ENCODE measurements around the gene STX1A.

STX1A gene

DNA sequence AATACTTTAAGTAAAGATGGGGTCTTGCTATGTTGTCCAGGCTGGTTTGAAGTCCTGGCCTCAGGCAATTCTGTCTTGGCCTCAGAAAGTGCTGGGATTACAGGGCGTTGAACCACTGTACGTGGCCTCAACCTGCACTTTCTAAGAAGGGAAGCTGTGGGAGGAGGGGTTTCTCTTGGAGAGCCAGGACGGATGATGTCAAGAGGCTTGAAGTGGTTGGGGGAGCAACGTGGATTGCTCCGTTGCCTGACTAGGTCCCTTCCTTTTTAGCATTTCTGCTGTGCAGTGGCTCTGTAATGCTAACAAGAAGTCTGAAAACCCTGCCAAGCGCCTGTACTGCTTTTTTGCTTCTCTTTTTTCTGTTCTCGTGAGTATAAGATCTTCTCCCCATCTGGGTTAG, 28.8 kb downstream of the STX1A start (continued):
- no peak for TF ChIP-seq ZNF138 (tag by site-specific recombination; IDR thresholded peaks at IDR 0.05; ENCODE audit: borderline replicate concordance)
- TF ChIP-seq WT1 (tag by site-specific recombination; IDR thresholded peaks at IDR 0.05): no peak
- no peak for TF ChIP-seq ZNF785 (tag by site-specific recombination; IDR thresholded peaks at IDR 0.05)
- no peak for TF ChIP-seq SP3 (tag by site-specific recombination; IDR thresholded peaks at IDR 0.05)
- TF ChIP-seq, protein P1, sequence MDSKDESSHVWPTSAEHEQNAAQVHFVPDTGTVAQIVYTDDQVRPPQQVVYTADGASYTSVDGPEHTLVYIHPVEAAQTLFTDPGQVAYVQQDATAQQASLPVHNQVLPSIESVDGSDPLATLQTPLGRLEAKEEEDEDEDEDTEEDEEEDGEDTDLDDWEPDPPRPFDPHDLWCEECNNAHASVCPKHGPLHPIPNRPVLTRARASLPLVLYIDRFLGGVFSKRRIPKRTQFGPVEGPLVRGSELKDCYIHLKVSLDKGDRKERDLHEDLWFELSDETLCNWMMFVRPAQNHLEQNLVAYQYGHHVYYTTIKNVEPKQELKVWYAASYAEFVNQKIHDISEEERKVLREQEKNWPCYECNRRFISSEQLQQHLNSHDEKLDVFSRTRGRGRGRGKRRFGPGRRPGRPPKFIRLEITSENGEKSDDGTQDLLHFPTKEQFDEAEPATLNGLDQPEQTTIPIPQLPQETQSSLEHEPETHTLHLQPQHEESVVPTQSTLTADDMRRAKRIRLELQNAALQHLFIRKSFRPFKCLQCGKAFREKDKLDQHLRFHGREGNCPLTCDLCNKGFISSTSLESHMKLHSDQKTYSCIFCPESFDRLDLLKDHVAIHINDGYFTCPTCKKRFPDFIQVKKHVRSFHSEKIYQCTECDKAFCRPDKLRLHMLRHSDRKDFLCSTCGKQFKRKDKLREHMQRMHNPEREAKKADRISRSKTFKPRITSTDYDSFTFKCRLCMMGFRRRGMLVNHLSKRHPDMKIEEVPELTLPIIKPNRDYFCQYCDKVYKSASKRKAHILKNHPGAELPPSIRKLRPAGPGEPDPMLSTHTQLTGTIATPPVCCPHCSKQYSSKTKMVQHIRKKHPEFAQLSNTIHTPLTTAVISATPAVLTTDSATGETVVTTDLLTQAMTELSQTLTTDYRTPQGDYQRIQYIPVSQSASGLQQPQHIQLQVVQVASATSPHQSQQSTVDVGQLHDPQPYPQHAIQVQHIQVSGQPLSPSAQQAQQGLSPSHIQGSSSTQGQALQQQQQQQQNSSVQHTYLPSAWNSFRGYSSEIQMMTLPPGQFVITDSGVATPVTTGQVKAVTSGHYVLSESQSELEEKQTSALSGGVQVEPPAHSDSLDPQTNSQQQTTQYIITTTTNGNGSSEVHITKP (tag by site-specific recombination; IDR thresholded peaks at IDR 0.05): no peak
- TF ChIP-seq, protein P2, sequence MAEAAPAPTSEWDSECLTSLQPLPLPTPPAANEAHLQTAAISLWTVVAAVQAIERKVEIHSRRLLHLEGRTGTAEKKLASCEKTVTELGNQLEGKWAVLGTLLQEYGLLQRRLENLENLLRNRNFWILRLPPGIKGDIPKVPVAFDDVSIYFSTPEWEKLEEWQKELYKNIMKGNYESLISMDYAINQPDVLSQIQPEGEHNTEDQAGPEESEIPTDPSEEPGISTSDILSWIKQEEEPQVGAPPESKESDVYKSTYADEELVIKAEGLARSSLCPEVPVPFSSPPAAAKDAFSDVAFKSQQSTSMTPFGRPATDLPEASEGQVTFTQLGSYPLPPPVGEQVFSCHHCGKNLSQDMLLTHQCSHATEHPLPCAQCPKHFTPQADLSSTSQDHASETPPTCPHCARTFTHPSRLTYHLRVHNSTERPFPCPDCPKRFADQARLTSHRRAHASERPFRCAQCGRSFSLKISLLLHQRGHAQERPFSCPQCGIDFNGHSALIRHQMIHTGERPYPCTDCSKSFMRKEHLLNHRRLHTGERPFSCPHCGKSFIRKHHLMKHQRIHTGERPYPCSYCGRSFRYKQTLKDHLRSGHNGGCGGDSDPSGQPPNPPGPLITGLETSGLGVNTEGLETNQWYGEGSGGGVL (tag by site-specific recombination; IDR thresholded peaks at IDR 0.05): no peak
- TF ChIP-seq ZIC2 (tag by site-specific recombination; IDR thresholded peaks at IDR 0.05): no peak

DNA sequence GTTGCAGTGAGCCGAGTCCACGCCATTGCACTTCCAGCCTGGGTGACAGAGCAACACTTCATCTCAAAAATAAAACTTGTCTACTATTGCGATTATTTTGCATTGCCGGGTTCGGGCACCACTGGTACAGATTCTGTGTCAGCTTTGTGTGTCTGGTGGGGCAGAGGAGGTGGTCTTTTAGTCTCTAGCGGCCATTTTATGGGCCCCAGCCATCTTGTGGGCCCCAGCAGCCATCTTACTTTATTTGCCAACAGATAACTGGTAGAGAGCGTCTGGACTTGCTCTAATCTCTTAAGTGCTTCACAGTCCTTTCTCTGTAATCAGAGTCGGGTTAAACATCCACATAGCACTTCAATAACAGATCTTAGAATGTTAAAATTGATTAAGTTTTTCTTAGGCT, 31.2 kb downstream of the STX1A start:
- Histone ChIP-seq H3K9me3 (ENCODE audit: control insufficient read depth, insufficient read depth, low read depth, low read length) (no peaks in the 10 kb centered on the region), H3K4me3 (ENCODE audit: low read depth, low read length) (no peak overlapping the region), H3K27ac (ENCODE audit: extremely low read depth, low read depth, low read length) (no peak overlapping the region), H3K4me1 (ENCODE audit: control insufficient read depth, insufficient read depth, low read length) (no peaks in the 10 kb centered on the region), H3K36me3 (ENCODE audit: control insufficient read depth in 2 of 2, insufficient read depth in 1 of 2, low read length in 2 of 2) (peaks cover 26 to 58% of the 10 kb centered on the region in 2 experiments; a peak in 2 of 3 replicates)
- POLR2A ChIA-PET: no interaction called here
- TF ChIP-seq KLF7 (tag by site-specific recombination; IDR thresholded peaks at IDR 0.05; ENCODE audit: borderline replicate concordance) (no peak), GLIS1 (tag by site-specific recombination; IDR thresholded peaks at IDR 0.05) (no peak), ZNF23 (tag by site-specific recombination; IDR thresholded peaks at IDR 0.05; ENCODE audit: borderline replicate concordance) (no peak), ZNF707 (tag by site-specific recombination; IDR thresholded peaks at IDR 0.05) (no peak), ZNF202 (tag by site-specific recombination; IDR thresholded peaks at IDR 0.05; ENCODE audit: borderline replicate concordance) (no peak), ZNF561 (tag by site-specific recombination; IDR thresholded peaks at IDR 0.05; ENCODE audit: borderline replicate concordance) (no peak), ZNF394 (tag by site-specific recombination; IDR thresholded peaks at IDR 0.05; ENCODE audit: borderline replicate concordance) (no peak), FEZF1 (tag by site-specific recombination; IDR thresholded peaks at IDR 0.05) (no peak), ZNF521 (tag by site-specific recombination; IDR thresholded peaks at IDR 0.05) (no peak), ZNF155 (tag by site-specific recombination; IDR thresholded peaks at IDR 0.05) (no peak)
- TF ChIP-seq, protein P3, sequence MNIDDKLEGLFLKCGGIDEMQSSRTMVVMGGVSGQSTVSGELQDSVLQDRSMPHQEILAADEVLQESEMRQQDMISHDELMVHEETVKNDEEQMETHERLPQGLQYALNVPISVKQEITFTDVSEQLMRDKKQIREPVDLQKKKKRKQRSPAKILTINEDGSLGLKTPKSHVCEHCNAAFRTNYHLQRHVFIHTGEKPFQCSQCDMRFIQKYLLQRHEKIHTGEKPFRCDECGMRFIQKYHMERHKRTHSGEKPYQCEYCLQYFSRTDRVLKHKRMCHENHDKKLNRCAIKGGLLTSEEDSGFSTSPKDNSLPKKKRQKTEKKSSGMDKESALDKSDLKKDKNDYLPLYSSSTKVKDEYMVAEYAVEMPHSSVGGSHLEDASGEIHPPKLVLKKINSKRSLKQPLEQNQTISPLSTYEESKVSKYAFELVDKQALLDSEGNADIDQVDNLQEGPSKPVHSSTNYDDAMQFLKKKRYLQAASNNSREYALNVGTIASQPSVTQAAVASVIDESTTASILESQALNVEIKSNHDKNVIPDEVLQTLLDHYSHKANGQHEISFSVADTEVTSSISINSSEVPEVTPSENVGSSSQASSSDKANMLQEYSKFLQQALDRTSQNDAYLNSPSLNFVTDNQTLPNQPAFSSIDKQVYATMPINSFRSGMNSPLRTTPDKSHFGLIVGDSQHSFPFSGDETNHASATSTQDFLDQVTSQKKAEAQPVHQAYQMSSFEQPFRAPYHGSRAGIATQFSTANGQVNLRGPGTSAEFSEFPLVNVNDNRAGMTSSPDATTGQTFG (tag by site-specific recombination; IDR thresholded peaks at IDR 0.05; ENCODE audit: borderline replicate concordance): no peak
- TF ChIP-seq, protein P4, sequence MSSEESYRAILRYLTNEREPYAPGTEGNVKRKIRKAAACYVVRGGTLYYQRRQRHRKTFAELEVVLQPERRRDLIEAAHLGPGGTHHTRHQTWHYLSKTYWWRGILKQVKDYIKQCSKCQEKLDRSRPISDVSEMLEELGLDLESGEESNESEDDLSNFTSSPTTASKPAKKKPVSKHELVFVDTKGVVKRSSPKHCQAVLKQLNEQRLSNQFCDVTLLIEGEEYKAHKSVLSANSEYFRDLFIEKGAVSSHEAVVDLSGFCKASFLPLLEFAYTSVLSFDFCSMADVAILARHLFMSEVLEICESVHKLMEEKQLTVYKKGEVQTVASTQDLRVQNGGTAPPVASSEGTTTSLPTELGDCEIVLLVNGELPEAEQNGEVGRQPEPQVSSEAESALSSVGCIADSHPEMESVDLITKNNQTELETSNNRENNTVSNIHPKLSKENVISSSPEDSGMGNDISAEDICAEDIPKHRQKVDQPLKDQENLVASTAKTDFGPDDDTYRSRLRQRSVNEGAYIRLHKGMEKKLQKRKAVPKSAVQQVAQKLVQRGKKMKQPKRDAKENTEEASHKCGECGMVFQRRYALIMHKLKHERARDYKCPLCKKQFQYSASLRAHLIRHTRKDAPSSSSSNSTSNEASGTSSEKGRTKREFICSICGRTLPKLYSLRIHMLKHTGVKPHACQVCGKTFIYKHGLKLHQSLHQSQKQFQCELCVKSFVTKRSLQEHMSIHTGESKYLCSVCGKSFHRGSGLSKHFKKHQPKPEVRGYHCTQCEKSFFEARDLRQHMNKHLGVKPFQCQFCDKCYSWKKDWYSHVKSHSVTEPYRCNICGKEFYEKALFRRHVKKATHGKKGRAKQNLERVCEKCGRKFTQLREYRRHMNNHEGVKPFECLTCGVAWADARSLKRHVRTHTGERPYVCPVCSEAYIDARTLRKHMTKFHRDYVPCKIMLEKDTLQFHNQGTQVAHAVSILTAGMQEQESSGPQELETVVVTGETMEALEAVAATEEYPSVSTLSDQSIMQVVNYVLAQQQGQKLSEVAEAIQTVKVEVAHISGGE (tag by site-specific recombination; conservative IDR thresholded peaks at IDR 0.05; ENCODE audit: low read depth): no peak
- TF ChIP-seq, protein P5, sequence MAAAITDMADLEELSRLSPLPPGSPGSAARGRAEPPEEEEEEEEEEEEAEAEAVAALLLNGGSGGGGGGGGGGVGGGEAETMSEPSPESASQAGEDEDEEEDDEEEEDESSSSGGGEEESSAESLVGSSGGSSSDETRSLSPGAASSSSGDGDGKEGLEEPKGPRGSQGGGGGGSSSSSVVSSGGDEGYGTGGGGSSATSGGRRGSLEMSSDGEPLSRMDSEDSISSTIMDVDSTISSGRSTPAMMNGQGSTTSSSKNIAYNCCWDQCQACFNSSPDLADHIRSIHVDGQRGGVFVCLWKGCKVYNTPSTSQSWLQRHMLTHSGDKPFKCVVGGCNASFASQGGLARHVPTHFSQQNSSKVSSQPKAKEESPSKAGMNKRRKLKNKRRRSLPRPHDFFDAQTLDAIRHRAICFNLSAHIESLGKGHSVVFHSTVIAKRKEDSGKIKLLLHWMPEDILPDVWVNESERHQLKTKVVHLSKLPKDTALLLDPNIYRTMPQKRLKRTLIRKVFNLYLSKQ (tag by site-specific recombination; IDR thresholded peaks at IDR 0.05; ENCODE audit: borderline replicate concordance): no peak
- TF ChIP-seq, protein P6, sequence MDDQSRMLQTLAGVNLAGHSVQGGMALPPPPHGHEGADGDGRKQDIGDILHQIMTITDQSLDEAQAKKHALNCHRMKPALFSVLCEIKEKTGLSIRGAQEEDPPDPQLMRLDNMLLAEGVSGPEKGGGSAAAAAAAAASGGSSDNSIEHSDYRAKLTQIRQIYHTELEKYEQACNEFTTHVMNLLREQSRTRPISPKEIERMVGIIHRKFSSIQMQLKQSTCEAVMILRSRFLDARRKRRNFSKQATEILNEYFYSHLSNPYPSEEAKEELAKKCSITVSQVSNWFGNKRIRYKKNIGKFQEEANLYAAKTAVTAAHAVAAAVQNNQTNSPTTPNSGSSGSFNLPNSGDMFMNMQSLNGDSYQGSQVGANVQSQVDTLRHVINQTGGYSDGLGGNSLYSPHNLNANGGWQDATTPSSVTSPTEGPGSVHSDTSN (CRISPR knock-in tag; IDR thresholded peaks at IDR 0.05): no peak
- CTCF ChIA-PET: no interaction called here

Data from HEK293 (cell line).